Measurements from ENCODE around the gene EDC3.

DNA sequence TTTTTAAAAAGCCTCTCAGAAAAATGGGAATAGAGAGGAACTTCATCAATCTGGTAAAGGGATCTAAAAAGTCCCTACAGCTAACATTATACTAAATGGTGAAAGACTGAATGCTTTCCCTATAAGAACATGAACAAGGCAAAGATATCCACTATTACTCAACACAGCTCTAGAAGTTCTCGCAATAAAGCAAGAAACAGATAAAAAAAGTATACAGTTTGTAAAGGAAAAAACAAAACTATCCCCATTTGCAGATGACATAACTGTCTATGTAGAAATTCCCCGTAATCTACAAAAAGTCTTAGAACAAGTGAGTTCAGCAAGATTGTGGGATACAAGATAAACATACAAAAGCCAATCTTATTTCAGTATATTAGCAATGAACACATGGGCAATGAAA lies 15.4 kb downstream of the EDC3 start:
- TF ChIP-seq, protein P1, sequence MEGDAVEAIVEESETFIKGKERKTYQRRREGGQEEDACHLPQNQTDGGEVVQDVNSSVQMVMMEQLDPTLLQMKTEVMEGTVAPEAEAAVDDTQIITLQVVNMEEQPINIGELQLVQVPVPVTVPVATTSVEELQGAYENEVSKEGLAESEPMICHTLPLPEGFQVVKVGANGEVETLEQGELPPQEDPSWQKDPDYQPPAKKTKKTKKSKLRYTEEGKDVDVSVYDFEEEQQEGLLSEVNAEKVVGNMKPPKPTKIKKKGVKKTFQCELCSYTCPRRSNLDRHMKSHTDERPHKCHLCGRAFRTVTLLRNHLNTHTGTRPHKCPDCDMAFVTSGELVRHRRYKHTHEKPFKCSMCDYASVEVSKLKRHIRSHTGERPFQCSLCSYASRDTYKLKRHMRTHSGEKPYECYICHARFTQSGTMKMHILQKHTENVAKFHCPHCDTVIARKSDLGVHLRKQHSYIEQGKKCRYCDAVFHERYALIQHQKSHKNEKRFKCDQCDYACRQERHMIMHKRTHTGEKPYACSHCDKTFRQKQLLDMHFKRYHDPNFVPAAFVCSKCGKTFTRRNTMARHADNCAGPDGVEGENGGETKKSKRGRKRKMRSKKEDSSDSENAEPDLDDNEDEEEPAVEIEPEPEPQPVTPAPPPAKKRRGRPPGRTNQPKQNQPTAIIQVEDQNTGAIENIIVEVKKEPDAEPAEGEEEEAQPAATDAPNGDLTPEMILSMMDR (IDR thresholded peaks at IDR 0.05): no peak
- TF ChIP-seq POLR2A (IDR thresholded peaks at IDR 0.05): no peak
